GM23338 (cell line): ENCODE data around the gene GRAMD4. TPM values are rescaled to one million over a fixed set of nuclear protein-coding genes. Genes with fewer than 3 reads are reported as not detected.

ENCODE experiments used
- ATAC-seq: fragments of 200-7000 bp; cut with Tn5 transposase; 3 replicates; pipeline ENCODE4 v1.9.1; 2020
- DNase-seq: peaks from one replicate; pipeline ENCODE4 v3.0.0-alpha.2; 2015; ENCODE audit warnings: low spot score
- H2AFZ ChIP-seq: fragments of 200-600 bp; sonication (generic); 2 replicates; pipeline ENCODE4 v1.8.0; 2016; ENCODE audit warnings: antibody characterized with exemption, mild to moderate bottlenecking, moderate library complexity
- H3F3A ChIP-seq: fragments of 200-600 bp; sonication (generic); replicated peaks from 2 replicates; pipeline ENCODE4 v1.8.0; 2017; ENCODE audit warnings: antibody characterized with exemption, mixed run types, low read depth
- H3K27ac ChIP-seq: fragments of 200-600 bp; sonication (generic); 2 replicates; pipeline ENCODE4 v1.6.1; 2016; ENCODE audit warnings: low read depth
- H3K27me3 ChIP-seq: fragments of 200-600 bp; sonication (generic); 2 replicates; pipeline ENCODE4 v1.8.0; 2016; ENCODE audit warnings: mild to moderate bottlenecking, mixed run types, moderate library complexity; ENCODE audit not compliant: insufficient read depth
- H3K36me3 ChIP-seq: fragments of 200-600 bp; sonication (generic); 2 replicates; pipeline ENCODE4 v1.8.0; 2016; ENCODE audit warnings: mild to moderate bottlenecking; ENCODE audit not compliant: insufficient read depth
- H3K4me1 ChIP-seq: fragments of 200-600 bp; sonication (generic); 2 replicates; pipeline ENCODE4 v1.8.0; 2016; ENCODE audit warnings: mild to moderate bottlenecking, moderate library complexity; ENCODE audit not compliant: insufficient read depth
- H3K4me2 ChIP-seq: fragments of 200-600 bp; sonication (generic); 2 replicates; pipeline ENCODE4 v1.7.1; 2017; ENCODE audit warnings: mixed run types
- H3K4me3 ChIP-seq: fragments of 200-600 bp; sonication (generic); 2 replicates; pipeline ENCODE4 v1.6.1; 2016; ENCODE audit warnings: mixed run types
- H3K79me2 ChIP-seq: fragments of 200-600 bp; sonication (generic); replicated peaks from 2 replicates; pipeline ENCODE4 v1.8.0; 2017; ENCODE audit warnings: mild to moderate bottlenecking; ENCODE audit not compliant: insufficient read depth
- H3K9me2 ChIP-seq: fragments of 200-600 bp; sonication (generic); 2 replicates; pipeline ENCODE4 v1.8.0; 2017; ENCODE audit not compliant: insufficient read depth
- H4K20me1 ChIP-seq: fragments of 200-600 bp; sonication (generic); replicated peaks from 2 replicates; pipeline ENCODE4 v1.8.0; 2017; ENCODE audit warnings: mild to moderate bottlenecking; ENCODE audit not compliant: insufficient read depth
- H3K27ac Mint-ChIP-seq: 2 replicates; pipeline ENCODE4 v1.8.0; 2020; ENCODE audit warnings: inconsistent platforms, mild to moderate bottlenecking, moderate library complexity, mixed read lengths
- H3K27me3 Mint-ChIP-seq: 3 replicates; pipeline ENCODE4 v1.8.0; 2022; ENCODE audit warnings: low read depth, mild to moderate bottlenecking, moderate library complexity, mixed read lengths, inconsistent platforms; ENCODE audit not compliant: insufficient read depth, poor library complexity
- H3K36me3 Mint-ChIP-seq: 3 replicates; pipeline ENCODE4 v1.8.0; 2021; ENCODE audit warnings: low read depth, mild to moderate bottlenecking, inconsistent platforms, moderate library complexity, mixed read lengths
- H3K4me1 Mint-ChIP-seq: 3 replicates; pipeline ENCODE4 v1.8.0; 2020; ENCODE audit warnings: mild to moderate bottlenecking, inconsistent platforms, mixed read lengths
- H3K4me3 Mint-ChIP-seq: 3 replicates; pipeline ENCODE4 v1.8.0; 2021; ENCODE audit warnings: moderate library complexity, mild to moderate bottlenecking, inconsistent platforms, mixed read lengths
- H3K9me3 Mint-ChIP-seq: 3 replicates; pipeline ENCODE4 v1.8.0; 2020; ENCODE audit warnings: moderate library complexity, mild to moderate bottlenecking, inconsistent platforms, mixed read lengths
- CREB1 ChIP-seq: fragments of 250-450 bp; sonication (Bioruptor Pico); IDR thresholded peaks from 2 replicates; pipeline ENCODE4 v1.5.0; 2020; ENCODE audit warnings: low read depth, mild to moderate bottlenecking, moderate library complexity
- JUNB ChIP-seq: IDR thresholded peaks from one replicate; pipeline ENCODE4 v1.6.1; 2016; ENCODE audit warnings: antibody characterized with exemption; ENCODE audit not compliant: unreplicated experiment
- NANOG ChIP-seq: IDR thresholded peaks from 2 replicates; pipeline ENCODE4 v1.6.1; 2016; ENCODE audit warnings: antibody characterized with exemption, borderline replicate concordance
- POLR2AphosphoS5 ChIP-seq: IDR thresholded peaks from 2 replicates; pipeline ENCODE4 v1.6.1; 2016; ENCODE audit warnings: antibody characterized with exemption, low read depth
- STAT1 ChIP-seq: IDR thresholded peaks from one replicate; pipeline ENCODE4 v1.6.1; 2016; ENCODE audit warnings: antibody characterized with exemption; ENCODE audit not compliant: unreplicated experiment
- ZNF114 ChIP-seq: fragments of 250-450 bp; sonication (Bioruptor Pico); IDR thresholded peaks from 2 replicates; pipeline ENCODE4 v1.5.0; 2020; ENCODE audit warnings: mild to moderate bottlenecking, moderate library complexity
- ZNF331 ChIP-seq: fragments of 250-450 bp; sonication (Bioruptor Pico); IDR thresholded peaks from 2 replicates; pipeline ENCODE4 v1.5.0; 2020; ENCODE audit warnings: low read depth, mild to moderate bottlenecking, moderate library complexity
- polyA plus RNA-seq: library from polyadenylated mRNA; unstranded; fragments of >200 nt; fragmentation: Nextera tagmentation; extraction: Ambion mirVana; gene quantifications from 2 replicates; pipeline ENCODE4 v1.2.1, GENCODE V29; 2016
- total RNA-seq: library from RNA; depleted of rRNA; stranded (reverse); fragments of >200 nt; shearing (Covaris generic); gene quantifications from 2 replicates; pipeline ENCODE4 v1.2.3, GENCODE V29; 2014
- TF ChIP-seq, protein P1 (sequence below), 2 experiments: fragments of 200-600 bp in 1 of 2; sonication (generic) in 1 of 2; conservative IDR thresholded peaks; 2 replicates each; pipeline versions ENCODE4 v1.5.1 to v1.6.1; 2016 to 2017; ENCODE audit warnings: antibody characterized with exemption in 2 of 2, low read depth in 2 of 2, mild to moderate bottlenecking in 2 of 2, moderate library complexity in 1 of 2
- TF ChIP-seq, protein P2 (sequence below): fragments of 250-450 bp; sonication (Bioruptor Pico); IDR thresholded peaks from 2 replicates; pipeline ENCODE4 v1.5.0; 2020; ENCODE audit warnings: mild to moderate bottlenecking, moderate library complexity
- TF ChIP-seq, protein P3 (sequence below): IDR thresholded peaks from one replicate; pipeline ENCODE4 v1.6.1; 2018; ENCODE audit warnings: antibody characterized with exemption; ENCODE audit not compliant: unreplicated experiment

GRAMD4 gene
- total and polyA plus RNA-seq, 2 experiments from 2014 or later = 2.7 to 81.8 TPM

- no peak for TF ChIP-seq JUNB
- no peak for TF ChIP-seq POLR2AphosphoS5
- TF ChIP-seq, protein P1, sequence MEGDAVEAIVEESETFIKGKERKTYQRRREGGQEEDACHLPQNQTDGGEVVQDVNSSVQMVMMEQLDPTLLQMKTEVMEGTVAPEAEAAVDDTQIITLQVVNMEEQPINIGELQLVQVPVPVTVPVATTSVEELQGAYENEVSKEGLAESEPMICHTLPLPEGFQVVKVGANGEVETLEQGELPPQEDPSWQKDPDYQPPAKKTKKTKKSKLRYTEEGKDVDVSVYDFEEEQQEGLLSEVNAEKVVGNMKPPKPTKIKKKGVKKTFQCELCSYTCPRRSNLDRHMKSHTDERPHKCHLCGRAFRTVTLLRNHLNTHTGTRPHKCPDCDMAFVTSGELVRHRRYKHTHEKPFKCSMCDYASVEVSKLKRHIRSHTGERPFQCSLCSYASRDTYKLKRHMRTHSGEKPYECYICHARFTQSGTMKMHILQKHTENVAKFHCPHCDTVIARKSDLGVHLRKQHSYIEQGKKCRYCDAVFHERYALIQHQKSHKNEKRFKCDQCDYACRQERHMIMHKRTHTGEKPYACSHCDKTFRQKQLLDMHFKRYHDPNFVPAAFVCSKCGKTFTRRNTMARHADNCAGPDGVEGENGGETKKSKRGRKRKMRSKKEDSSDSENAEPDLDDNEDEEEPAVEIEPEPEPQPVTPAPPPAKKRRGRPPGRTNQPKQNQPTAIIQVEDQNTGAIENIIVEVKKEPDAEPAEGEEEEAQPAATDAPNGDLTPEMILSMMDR (conservative IDR thresholded peaks at IDR 0.05; ENCODE audit: low read depth in 2 of 2) = no peak
- TF ChIP-seq ZNF331 (CRISPR knock-in tag) = no peak
- TF ChIP-seq STAT1 = no peak
Observed at GRCh38 chr22:46682011-46682731, 62.0 kb downstream of the GRAMD4 start (continued).

DNA sequence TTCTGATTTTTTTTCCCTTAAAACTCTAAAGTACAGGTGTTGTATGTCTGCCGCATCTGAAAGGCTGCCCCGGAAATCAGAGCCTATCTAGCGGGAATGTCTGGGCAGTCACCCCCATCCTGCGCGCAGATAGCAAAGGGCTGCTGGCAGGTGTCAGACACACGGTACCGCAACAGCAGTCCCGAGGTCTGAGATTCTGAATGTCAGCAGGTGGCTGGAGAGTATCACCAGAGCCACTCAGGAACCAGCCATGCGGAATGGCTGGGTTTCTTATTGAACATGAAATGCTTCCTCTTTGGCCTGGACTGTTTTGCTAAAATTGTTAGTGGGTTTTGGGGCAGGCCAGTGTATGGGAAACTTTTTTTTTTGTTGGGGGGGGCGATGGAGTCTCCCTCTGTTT, 64.5 kb downstream of the GRAMD4 start:
- Histone ChIP-seq H3K27me3 (no peaks in the 10 kb centered on the region), H3K27ac (peak overlapping the region; percentile 50; the same call in 1 of the 2 replicates), H3K9me2 (no peaks in the 10 kb centered on the region), H4K20me1 (no peaks in the 10 kb centered on the region; the same call in 1 of the 2 replicates), H3F3A (peaks cover 3% of the 10 kb centered on the region; the same call in 1 of the 2 replicates), H3K4me2 (no peak overlapping the region), H3K4me1 (peaks cover 8% of the 10 kb centered on the region; the same call in 1 of the 2 replicates), H2AFZ (no peak overlapping the region), H3K36me3 (no peaks in the 10 kb centered on the region; the same call in 1 of the 2 replicates), H3K4me3 (no peak overlapping the region), H3K79me2 (no peaks in the 10 kb centered on the region)
- no peak for ATAC-seq
- Mint-ChIP-seq H3K4me1 (peaks cover 11% of the 10 kb centered on the region), H3K9me3 (no peaks in the 10 kb centered on the region), H3K27ac (no peak overlapping the region), H3K4me3 (no peak overlapping the region), H3K36me3 (peaks cover 16% of the 10 kb centered on the region; the same call in 2 of the 3 replicates), H3K27me3 (peaks cover 7% of the 10 kb centered on the region)
- DNase-seq = no peak
- no peak for TF ChIP-seq CREB1 (CRISPR knock-in tag)
- no peak for TF ChIP-seq STAT1
- TF ChIP-seq, protein P1 (conservative IDR thresholded peaks at IDR 0.05; ENCODE audit: low read depth in 2 of 2) = no peak
- TF ChIP-seq NANOG = no peak
- TF ChIP-seq ZNF114 = no peak
- TF ChIP-seq, protein P2, sequence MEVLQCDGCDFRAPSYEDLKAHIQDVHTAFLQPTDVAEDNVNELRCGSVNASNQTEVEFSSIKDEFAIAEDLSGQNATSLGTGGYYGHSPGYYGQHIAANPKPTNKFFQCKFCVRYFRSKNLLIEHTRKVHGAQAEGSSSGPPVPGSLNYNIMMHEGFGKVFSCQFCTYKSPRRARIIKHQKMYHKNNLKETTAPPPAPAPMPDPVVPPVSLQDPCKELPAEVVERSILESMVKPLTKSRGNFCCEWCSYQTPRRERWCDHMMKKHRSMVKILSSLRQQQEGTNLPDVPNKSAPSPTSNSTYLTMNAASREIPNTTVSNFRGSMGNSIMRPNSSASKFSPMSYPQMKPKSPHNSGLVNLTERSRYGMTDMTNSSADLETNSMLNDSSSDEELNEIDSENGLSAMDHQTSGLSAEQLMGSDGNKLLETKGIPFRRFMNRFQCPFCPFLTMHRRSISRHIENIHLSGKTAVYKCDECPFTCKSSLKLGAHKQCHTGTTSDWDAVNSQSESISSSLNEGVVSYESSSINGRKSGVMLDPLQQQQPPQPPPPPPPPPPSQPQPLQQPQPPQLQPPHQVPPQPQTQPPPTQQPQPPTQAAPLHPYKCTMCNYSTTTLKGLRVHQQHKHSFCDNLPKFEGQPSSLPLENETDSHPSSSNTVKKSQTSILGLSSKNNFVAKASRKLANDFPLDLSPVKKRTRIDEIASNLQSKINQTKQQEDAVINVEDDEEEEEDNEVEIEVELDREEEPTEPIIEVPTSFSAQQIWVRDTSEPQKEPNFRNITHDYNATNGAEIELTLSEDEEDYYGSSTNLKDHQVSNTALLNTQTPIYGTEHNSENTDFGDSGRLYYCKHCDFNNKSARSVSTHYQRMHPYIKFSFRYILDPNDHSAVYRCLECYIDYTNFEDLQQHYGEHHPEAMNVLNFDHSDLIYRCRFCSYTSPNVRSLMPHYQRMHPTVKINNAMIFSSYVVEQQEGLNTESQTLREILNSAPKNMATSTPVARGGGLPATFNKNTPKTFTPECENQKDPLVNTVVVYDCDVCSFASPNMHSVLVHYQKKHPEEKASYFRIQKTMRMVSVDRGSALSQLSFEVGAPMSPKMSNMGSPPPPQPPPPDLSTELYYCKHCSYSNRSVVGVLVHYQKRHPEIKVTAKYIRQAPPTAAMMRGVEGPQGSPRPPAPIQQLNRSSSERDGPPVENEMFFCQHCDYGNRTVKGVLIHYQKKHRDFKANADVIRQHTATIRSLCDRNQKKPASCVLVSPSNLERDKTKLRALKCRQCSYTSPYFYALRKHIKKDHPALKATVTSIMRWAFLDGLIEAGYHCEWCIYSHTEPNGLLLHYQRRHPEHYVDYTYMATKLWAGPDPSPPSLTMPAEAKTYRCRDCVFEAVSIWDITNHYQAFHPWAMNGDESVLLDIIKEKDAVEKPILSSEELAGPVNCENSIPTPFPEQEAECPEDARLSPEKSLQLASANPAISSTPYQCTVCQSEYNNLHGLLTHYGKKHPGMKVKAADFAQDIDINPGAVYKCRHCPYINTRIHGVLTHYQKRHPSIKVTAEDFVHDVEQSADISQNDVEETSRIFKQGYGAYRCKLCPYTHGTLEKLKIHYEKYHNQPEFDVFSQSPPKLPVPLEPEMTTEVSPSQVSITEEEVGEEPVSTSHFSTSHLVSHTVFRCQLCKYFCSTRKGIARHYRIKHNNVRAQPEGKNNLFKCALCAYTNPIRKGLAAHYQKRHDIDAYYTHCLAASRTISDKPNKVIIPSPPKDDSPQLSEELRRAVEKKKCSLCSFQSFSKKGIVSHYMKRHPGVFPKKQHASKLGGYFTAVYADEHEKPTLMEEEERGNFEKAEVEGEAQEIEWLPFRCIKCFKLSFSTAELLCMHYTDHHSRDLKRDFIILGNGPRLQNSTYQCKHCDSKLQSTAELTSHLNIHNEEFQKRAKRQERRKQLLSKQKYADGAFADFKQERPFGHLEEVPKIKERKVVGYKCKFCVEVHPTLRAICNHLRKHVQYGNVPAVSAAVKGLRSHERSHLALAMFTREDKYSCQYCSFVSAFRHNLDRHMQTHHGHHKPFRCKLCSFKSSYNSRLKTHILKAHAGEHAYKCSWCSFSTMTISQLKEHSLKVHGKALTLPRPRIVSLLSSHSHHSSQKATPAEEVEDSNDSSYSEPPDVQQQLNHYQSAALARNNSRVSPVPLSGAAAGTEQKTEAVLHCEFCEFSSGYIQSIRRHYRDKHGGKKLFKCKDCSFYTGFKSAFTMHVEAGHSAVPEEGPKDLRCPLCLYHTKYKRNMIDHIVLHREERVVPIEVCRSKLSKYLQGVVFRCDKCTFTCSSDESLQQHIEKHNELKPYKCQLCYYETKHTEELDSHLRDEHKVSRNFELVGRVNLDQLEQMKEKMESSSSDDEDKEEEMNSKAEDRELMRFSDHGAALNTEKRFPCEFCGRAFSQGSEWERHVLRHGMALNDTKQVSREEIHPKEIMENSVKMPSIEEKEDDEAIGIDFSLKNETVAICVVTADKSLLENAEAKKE (CRISPR knock-in tag) = no peak
- no peak for TF ChIP-seq JUNB
- TF ChIP-seq, protein P3, sequence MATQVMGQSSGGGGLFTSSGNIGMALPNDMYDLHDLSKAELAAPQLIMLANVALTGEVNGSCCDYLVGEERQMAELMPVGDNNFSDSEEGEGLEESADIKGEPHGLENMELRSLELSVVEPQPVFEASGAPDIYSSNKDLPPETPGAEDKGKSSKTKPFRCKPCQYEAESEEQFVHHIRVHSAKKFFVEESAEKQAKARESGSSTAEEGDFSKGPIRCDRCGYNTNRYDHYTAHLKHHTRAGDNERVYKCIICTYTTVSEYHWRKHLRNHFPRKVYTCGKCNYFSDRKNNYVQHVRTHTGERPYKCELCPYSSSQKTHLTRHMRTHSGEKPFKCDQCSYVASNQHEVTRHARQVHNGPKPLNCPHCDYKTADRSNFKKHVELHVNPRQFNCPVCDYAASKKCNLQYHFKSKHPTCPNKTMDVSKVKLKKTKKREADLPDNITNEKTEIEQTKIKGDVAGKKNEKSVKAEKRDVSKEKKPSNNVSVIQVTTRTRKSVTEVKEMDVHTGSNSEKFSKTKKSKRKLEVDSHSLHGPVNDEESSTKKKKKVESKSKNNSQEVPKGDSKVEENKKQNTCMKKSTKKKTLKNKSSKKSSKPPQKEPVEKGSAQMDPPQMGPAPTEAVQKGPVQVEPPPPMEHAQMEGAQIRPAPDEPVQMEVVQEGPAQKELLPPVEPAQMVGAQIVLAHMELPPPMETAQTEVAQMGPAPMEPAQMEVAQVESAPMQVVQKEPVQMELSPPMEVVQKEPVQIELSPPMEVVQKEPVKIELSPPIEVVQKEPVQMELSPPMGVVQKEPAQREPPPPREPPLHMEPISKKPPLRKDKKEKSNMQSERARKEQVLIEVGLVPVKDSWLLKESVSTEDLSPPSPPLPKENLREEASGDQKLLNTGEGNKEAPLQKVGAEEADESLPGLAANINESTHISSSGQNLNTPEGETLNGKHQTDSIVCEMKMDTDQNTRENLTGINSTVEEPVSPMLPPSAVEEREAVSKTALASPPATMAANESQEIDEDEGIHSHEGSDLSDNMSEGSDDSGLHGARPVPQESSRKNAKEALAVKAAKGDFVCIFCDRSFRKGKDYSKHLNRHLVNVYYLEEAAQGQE = no peak
